ENCODE measurements around the gene CD68. TPM values are rescaled to one million over a fixed set of nuclear protein-coding genes. Genes with fewer than 3 reads are reported as not detected.
A peak's percentile ranks its signal among the peaks of the same experiment; 100 is the strongest.
"Not testable (repeated sequence)": the region's sequence is repeated elsewhere in the genome, so short reads cannot be mapped to it uniquely, and the experiment has no call there.

CD68 gene
- polyA plus RNA-seq, 12 donors: 16.8 to 222 (median 25.6) TPM; not detected in 1

DNA sequence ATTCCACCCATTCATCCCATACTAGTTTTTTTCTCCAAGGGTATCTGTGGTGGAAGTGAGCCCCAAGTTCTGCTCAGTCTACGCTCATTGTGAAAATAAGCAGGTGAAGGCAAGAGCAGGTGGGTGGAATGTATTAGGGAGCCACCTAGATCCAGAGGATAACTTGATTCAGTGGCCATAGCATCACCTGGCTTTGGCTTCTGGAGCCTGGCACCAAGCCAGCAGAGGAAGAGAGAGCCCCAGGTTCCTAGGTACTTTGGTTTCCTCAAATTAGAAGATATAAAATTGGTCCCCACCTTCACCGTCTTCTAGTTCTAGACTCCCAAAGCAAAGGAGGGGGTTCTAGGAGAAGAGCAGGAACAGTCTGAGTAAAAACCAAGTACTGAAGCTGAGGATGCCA, 31.2 kb downstream of the CD68 start:
- DNase-seq: no peak

DNA sequence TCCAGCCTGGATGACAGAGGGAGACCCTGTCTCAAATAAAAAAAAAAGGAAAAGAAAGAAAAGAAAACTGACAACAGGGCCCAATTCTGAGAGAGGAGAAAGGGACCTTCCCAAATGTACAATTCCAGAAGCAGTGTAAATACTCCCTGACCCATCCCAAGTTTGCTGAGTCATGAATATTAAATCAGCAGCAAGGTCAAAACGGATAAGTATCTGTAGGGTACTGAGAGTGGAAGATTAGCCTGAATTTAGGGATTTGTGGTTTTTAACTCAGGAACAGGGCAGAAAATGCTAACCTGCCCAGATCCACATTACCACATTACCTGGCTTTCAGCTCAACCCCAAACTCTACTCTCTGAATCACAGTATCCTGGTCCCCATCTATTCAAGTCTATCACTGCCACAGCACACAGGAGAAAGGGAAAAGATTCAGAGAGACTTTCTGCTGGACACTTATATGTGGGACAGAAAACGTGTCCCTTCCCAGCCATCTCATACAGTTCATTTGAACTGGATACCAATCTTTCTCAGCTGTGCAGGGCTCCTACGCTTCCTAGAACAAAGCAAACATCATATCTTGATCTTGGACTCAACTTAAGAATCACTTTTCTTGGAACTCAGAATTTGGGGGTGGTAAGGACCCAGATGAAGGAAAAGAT, 32.3 kb downstream of the CD68 start:
- DNase-seq: no peak

DNA sequence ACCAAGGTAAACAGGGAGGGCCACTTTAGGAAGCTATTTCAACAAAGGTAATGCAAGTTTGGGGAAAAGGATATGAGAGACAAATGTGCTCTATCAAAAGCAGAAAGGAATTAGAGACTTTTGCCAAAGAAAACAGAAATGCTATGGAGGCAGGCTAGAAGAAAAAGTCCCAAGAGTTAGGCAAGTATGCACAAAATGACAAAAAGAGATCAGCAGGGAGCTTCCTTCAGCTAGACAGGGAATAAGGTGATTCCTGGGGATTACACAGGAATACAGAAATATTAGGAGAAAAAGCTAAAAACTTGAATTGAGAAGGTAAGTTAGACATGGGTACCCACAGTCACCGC, 32.8 kb downstream of the CD68 start:
- no peak for DNase-seq

DNA sequence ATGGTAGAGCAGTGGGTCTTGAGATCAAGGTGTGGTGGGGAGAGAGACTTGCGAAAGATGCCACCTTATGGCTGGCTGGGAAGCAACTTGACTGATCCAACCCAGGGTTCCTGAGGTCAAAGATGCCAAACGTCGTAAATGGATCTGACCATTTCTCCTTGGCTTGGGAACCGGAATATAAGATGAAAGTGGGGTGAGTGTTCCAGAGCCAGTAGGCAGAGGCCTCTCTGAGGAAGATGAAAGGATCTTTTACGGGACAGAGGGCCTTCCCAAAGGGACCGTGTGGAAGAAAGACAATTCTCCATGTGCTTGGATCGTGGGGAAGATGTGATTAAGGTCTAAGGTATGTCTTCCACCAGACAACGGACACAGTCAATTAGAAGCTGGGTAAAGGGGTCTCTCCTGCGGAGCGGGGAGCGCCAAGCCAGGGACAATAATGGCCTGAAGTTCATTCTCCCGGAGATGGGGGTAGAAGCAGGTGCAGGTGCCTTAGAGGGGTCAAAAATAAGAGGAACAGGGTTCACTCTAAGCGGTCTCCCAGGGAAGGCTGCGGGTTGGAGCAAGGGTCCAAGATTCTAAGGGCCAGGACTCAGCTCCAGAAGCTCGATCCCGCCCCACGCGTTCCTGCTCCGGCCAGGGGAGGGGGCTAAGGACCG, 34.5 kb downstream of the CD68 start:
- no peak for DNase-seq

DNA sequence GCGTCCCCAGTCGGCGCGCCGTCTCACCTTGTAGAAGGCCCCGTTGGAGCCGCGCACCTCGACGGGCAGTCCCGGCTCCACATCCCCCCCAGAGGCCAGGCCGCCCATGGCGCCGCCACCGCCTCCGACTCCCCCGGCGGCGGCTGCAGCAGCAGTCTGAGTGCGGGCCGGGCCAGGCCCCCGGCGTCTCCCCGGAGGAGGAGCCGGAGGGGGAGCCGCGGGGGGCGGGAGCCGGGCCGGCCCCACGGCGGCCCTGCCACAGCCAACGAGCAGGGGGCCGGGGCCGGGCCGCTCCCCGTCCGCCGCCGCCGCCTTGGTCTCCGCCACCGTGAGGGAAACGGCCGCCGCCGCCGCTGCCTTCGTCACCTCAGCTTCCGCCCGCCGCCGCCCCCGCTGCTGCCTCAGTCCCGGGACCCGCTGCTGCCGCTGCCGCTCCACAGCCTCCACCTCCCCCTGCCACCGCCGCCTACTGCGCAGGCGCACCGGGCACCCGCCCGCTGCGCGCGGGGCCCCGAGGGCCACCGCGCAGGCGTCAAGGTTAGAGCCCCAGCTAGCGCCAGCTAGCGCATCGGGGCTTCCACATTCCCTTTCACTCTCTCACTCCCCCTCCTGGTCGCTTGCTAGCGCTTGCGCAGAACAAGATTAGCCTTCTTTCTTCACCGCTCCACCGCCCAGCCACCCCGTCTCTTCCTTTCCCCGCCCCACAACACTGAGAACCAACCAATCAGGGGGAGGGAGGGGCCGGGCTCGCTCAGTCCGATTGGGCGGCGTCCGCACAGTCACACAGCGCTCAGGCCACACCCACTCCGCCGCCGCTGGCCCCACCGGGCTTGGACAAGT, 35.2 kb downstream of the CD68 start, which contains the start of gene FXR2:
TSS of gene FXR2 (minus strand) at position 473 of the 840 bp plus-strand sequence. CDS start at position 108, 365 bp downstream.
- peak; percentile 100 for DNase-seq

DNA sequence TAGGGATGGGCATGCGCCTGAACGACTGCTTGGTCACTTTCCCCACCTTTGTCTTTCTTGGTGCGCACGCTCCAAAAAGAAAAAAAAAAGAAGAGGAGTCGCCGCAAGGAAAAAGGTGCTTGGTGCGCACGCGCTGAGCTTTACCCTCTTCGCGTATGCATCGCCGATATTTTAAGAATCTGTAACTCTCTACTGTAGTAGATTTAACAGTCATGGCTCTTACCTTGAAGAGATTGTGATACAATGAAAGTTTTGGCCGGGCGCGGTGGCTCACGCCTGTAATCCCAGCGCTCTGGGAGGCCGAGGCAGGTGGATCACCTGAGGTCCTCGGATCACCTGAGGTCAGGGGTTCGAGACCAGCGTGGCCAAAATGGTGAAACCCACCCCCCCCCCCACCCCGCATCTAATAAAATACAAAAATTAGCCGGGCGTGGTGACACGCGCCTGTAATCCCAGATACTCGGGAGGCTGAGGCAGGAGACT, 35.9 kb downstream of the CD68 start:
- DNase-seq: no peak

DNA sequence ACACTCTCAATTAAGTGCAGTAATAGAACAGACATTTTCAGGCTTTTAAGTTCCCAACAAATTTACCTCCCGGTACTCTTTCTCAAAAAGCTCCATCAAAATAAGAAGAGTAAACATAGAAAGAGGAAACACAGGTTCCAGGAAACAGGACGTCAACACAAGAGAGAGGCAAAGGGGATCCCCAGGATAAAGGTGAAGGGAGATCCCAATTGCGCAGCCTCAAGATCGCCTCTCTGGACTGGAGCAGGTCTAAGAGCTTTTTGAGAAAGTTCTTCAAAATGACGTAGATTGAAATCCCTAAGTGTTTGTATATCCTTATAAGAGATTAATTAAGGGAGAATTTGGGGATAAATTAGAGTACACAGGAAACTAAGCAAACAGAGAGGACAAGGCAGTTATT, 39.2 kb downstream of the CD68 start:
- DNase-seq: no peak

DNA sequence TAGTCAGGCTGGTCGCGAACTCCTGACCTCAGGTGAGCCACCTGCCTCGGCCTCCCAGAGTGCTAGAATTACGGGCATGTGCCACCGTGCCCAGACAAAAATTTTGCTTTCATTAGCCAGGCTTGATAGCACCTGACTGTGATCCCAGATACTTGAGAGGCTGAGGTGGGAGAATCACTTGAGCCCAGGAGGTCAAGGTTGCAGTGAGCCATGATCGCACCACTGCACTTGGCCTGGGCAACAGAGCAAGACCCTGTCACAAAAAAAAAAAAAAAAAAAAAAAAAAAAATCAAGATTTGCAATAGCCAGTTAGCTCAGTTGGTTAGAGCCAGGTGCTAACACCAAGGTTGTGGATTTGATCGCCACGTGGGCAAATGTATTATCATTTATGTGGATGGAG, 41.4 kb downstream of the CD68 start:
- DNase-seq: no peak

DNA sequence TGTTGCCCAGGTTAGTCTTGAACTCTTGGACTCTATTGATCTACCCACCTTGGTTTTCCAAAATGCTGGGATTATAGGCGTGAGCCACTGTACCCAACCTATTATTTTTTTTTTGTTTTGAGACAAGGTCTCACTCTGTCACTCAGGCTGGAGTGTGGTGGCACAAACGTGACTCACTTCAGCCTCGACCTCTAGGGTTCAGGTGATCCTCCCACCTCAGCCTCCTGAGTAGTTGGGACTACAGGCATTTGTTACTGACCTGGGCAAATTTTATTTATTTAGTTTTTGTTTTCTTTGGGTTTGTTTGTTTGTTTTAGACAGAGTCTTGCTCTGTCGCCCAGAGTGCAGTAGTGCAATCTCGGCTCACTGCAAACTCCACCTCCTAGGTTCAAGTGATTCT, 44.2 kb downstream of the CD68 start:
- DNase-seq: no peak

DNA sequence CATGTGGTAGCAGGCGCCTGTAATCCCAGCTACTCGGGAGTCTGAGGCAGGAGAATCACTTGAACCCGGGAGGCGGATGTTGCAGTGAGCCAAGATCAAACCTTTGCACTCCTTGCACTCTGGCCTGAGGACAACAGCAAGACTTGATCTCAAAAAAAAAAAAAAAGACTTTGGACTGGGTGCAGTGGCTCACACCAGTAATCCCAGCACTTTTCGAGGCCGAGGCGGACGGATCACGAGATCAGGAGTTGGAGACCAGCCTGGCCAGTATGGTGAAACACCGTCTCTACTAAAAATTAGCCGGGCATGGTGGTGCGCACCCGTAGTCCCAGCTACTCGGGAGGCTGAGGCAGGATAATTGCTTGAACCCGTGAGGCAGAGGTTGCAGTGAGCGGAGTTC, 46.3 kb downstream of the CD68 start:
- DNase-seq: not testable (repeated sequence)

DNA sequence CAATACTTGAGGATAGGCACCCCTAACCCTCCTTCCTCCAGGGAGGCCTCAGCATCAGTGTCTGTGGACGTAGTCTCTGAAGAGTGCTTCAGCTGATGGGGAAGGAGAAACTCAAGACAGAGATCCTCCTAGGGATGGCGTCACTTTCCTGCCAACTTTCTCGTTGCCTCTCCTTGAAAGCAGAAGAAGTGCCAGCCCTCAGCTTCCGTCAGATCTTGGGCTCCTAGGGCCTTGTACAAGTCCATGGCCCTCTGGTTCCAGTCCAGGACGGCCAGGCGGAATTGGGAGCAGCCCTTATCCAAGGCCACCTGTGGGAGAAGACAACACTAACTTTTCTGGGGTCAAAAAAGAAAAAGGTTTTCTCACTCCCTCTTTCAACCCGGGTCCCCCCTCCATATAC, 46.9 kb downstream of the CD68 start:
- DNase-seq: no peak

DNA sequence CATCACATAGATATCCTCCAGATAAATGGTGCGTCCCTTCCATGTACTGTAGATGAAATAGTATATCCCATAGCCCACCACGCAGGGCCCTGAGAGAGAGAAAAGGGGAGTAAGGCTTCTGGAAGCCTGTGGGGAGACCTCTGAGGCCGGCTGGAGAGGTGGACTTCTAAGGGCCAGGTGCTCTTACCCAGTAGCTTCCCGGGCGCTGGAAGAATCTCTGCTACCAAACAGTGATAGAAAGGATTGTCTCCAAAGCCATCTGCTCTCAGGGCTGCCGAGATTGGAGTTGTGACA, 47.5 kb downstream of the CD68 start:
- DNase-seq: no peak

DNA sequence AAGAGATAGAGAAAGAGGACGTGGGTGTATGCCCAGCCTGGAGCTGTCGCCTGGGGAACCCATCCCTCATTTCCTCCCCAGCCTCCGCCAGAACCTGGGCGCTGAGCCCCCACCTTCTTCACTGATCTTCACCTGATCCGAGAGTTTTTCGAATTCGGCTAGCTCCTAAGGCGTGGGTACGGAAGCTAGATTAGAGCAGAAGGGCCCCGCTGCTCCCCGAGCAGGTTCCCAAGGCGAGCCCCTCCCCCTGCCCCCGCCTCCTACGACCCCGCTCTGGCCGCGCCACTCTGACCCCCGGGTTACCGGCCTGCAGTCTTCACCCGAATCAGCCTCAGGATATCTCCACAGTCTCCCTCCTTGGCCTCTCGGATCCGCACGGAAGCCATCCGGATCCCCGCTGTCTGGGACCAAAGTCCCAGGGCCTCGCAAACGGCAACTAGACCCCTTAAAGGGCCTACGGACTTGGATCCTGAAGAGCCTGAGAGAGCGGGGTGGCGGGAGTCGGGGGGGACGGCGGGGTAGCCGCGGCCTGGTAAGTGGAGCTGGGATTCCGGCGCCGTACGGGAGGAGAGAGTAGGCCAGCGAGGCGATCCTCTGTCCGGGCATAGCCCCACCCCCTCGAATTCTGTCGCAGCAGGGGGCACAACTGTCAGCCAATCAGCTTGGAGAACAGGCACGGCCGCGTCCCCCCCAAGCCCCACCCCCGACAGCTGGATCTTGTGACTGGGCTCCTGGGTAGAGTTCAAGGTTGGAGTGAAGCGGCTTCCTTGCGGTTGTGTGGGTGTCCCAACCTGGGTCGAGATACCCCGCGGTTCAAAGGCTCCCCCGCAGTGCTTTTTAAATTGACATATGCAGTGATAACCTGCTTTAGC, 48.0 kb downstream of the CD68 start, which contains the start of gene SAT2:
TSS of gene SAT2 (minus strand) at position 572 of the 872 bp plus-strand sequence. CDS start at position 386, 186 bp downstream.
- DNase-seq: peak; percentile 95

DNA sequence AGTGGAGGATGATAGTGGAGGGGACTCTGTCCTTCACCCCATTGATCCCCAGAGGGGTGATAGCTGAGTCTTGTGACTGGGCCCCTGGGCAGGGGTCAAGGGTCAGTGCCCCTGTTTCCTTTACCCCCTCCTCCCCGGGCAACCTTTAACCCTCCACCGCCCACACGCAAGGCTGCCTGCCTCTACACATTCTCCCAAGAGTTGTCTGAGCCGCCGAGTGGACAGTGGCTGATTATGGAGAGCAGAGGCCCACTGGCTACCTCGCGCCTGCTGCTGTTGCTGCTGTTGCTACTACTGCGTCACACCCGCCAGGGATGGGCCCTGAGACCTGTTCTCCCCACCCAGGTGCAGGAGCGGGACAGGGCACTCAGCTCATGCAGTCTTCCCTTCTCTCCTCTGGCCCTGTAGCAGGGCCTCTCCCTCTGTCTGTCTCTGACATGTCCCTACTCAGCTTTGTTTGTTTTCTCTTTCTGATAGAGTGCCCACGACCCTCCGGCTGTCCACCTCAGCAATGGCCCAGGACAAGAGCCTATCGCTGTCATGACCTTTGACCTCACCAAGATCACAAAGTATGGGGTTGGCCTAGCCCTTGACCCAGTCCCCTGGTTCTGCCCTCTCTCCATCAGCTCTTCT, 50.6 kb downstream of the CD68 start, which contains the start of gene SHBG:
TSS of gene SHBG (plus strand) at position 197 of the 633 bp plus-strand sequence. CDS start at position 235, 38 bp downstream.
- no peak for DNase-seq

Other genes starting within 250 kb of the CD68 start
- gene ACAP1, start 243.1 kb upstream of the CD68 start, polyA plus RNA-seq (ENCODE audit: insufficient read length in 12 of 12): 10 to 100 TPM in 3 of 12 donors, 1 to 10 TPM in 8, not detected in 1; 2.8 to 17.4 (median 8.1) TPM
- gene KCTD11, start 227.5 kb upstream of the CD68 start, polyA plus RNA-seq (ENCODE audit: insufficient read length in 12 of 12): 1 to 10 TPM in 11 of 12 donors, not detected in 1; 5.0 to 9.0 (median 6.6) TPM
- gene TMEM95, start 224.5 kb upstream of the CD68 start, polyA plus RNA-seq (ENCODE audit: insufficient read length in 12 of 12): not detected
- 1 to 10 TPM in 2 of 12 donors, under 1 TPM in 8, not detected in 2; 0.15 to 3.8 (median 0.47) TPM for gene TNK1, start 198.5 kb upstream of the CD68 start, polyA plus RNA-seq (ENCODE audit: insufficient read length in 12 of 12)
- 10 to 100 TPM in 11 of 12 donors, not detected in 1; 19.8 to 52.1 (median 23.2) TPM for gene PLSCR3, start 185.1 kb upstream of the CD68 start, polyA plus RNA-seq (ENCODE audit: insufficient read length in 12 of 12)
- gene TMEM256, start 175.5 kb upstream of the CD68 start, polyA plus RNA-seq (ENCODE audit: insufficient read length in 12 of 12): 10 to 100 TPM in 11 of 12 donors, not detected in 1; 45.1 to 67.7 (median 49.8) TPM
- gene NLGN2, start 171.8 kb upstream of the CD68 start, polyA plus RNA-seq (ENCODE audit: insufficient read length in 12 of 12): 10 to 100 TPM in 11 of 12 donors, not detected in 1; 17.0 to 37.6 (median 24.5) TPM
- gene SPEM1, start 159.3 kb upstream of the CD68 start, polyA plus RNA-seq (ENCODE audit: insufficient read length in 12 of 12): not detected
- gene SPEM2, start 154.0 kb upstream of the CD68 start, polyA plus RNA-seq (ENCODE audit: insufficient read length in 12 of 12): not detected
- gene SPEM3, start 150.8 kb upstream of the CD68 start, polyA plus RNA-seq (ENCODE audit: insufficient read length in 12 of 12): not detected
- 1 to 10 TPM in 3 of 12 donors, under 1 TPM in 7, not detected in 2; 0.62 to 2.2 (median 0.86) TPM for gene TMEM102, start 144.2 kb upstream of the CD68 start, polyA plus RNA-seq (ENCODE audit: insufficient read length in 12 of 12)
- 10 to 100 TPM in 1 of 12 donors, 1 to 10 TPM in 9, under 1 TPM in 1, not detected in 1; 0.97 to 15.9 (median 2.4) TPM for gene FGF11, start 140.1 kb upstream of the CD68 start, polyA plus RNA-seq (ENCODE audit: insufficient read length in 12 of 12)
- 10 to 100 TPM in 11 of 12 donors, not detected in 1; 35.1 to 91.7 (median 79.7) TPM for gene CHRNB1, start 134.6 kb upstream of the CD68 start, polyA plus RNA-seq (ENCODE audit: insufficient read length in 12 of 12)
- 10 to 100 TPM in 11 of 12 donors, not detected in 1; 20.6 to 54.7 (median 24.4) TPM for gene ZBTB4, start 100.0 kb upstream of the CD68 start, polyA plus RNA-seq (ENCODE audit: insufficient read length in 12 of 12)
- under 1 TPM in 9 of 12 donors, not detected in 3; 0.08 to 0.65 (median 0.29) TPM for gene SLC35G6, start 98.2 kb upstream of the CD68 start, polyA plus RNA-seq (ENCODE audit: insufficient read length in 12 of 12)
- gene POLR2A, start 95.3 kb upstream of the CD68 start, polyA plus RNA-seq (ENCODE audit: insufficient read length in 12 of 12): 100 to 1,000 TPM in 2 of 12 donors, 10 to 100 TPM in 10; 42.7 to 443 (median 60.3) TPM
- gene TNFSF12, start 30.6 kb upstream of the CD68 start, polyA plus RNA-seq (ENCODE audit: insufficient read length in 12 of 12): 10 to 100 TPM in 11 of 12 donors, not detected in 1; 18.6 to 34.0 (median 24.7) TPM
- gene TNFSF13, start 20.9 kb upstream of the CD68 start, polyA plus RNA-seq (ENCODE audit: insufficient read length in 12 of 12): 10 to 100 TPM in 1 of 12 donors, 1 to 10 TPM in 10, not detected in 1; 2.8 to 21.1 (median 4.4) TPM
- gene SENP3, start 17.7 kb upstream of the CD68 start, polyA plus RNA-seq (ENCODE audit: insufficient read length in 12 of 12): 10 to 100 TPM in 11 of 12 donors, not detected in 1; 30.8 to 61.1 (median 43.5) TPM
- 10 to 100 TPM in 11 of 12 donors, not detected in 1; 26.7 to 60.9 (median 46.7) TPM for gene MPDU1, start 4.2 kb downstream of the CD68 start, polyA plus RNA-seq (ENCODE audit: insufficient read length in 12 of 12)
- 10 to 100 TPM in 1 of 12 donors, 1 to 10 TPM in 9, not detected in 2; 1.3 to 12.9 (median 1.8) TPM for gene SOX15, start 10.5 kb downstream of the CD68 start, polyA plus RNA-seq (ENCODE audit: insufficient read length in 12 of 12)
- gene FXR2, start 35.3 kb downstream of the CD68 start, polyA plus RNA-seq (ENCODE audit: insufficient read length in 12 of 12): 10 to 100 TPM in 11 of 12 donors, not detected in 1; 30.5 to 71.8 (median 37.0) TPM
- gene SAT2, start 48.2 kb downstream of the CD68 start, polyA plus RNA-seq (ENCODE audit: insufficient read length in 12 of 12): 10 to 100 TPM in 11 of 12 donors, not detected in 1; 44.5 to 83.2 (median 68.8) TPM
- gene SHBG, start 50.5 kb downstream of the CD68 start, polyA plus RNA-seq (ENCODE audit: insufficient read length in 12 of 12): 1 to 10 TPM in 7 of 12 donors, under 1 TPM in 3, not detected in 2; 0.60 to 2.1 (median 1.2) TPM
- gene ATP1B2, start 71.3 kb downstream of the CD68 start, polyA plus RNA-seq (ENCODE audit: insufficient read length in 12 of 12): 10 to 100 TPM in 11 of 12 donors, not detected in 1; 15.8 to 39.9 (median 26.1) TPM
- 100 to 1,000 TPM in 1 of 12 donors, 10 to 100 TPM in 11; 32.5 to 874 (median 37.6) TPM for gene TP53, start 107.9 kb downstream of the CD68 start, polyA plus RNA-seq (ENCODE audit: insufficient read length in 12 of 12)
- 1 to 10 TPM in 11 of 12 donors, not detected in 1; 5.1 to 9.9 (median 7.5) TPM for gene WRAP53, start 108.8 kb downstream of the CD68 start, polyA plus RNA-seq (ENCODE audit: insufficient read length in 12 of 12)
- gene EFNB3, start 125.6 kb downstream of the CD68 start, polyA plus RNA-seq (ENCODE audit: insufficient read length in 12 of 12): 10 to 100 TPM in 2 of 12 donors, 1 to 10 TPM in 9, not detected in 1; 3.2 to 15.0 (median 6.0) TPM
- 10 to 100 TPM in 2 of 12 donors, 1 to 10 TPM in 9, not detected in 1; 2.3 to 13.6 (median 3.8) TPM for gene DNAH2, start 138.1 kb downstream of the CD68 start, polyA plus RNA-seq (ENCODE audit: insufficient read length in 12 of 12)

All from muscle of arm (tissue), 12 donors.